A549 (cell line): ENCODE measurements around the gene DISP3. TPM values are rescaled to one million over a fixed set of nuclear protein-coding genes. Genes with fewer than 3 reads are reported as not detected.
A peak's percentile ranks its signal among the peaks of the same experiment; 100 is the strongest.

ENCODE experiments used
- ATAC-seq, 2 experiments: fragments of 200-7000 bp in 1 of 2; fragments of >200 bp in 1 of 2; cut with Nextera tagmentation in 1 of 2; cut with Tn5 transposase in 1 of 2; 3 replicates each; pipeline versions ENCODE4 v1.8.0 to v1.9.1; 2018 to 2020; ENCODE audit warnings: mild to moderate bottlenecking in 1 of 2, moderate library complexity in 1 of 2
- CTCF ChIA-PET: fragments of 300-600 bp; sonication (Branson Sonifier 250); formaldehyde crosslinking; extraction: SDS; loops from one replicate; lab custom pipeline; 2021; ENCODE audit warnings: antibody characterized with exemption, inconsistent platforms; lab: Yijun Ruan, JAX
- POLR2A ChIA-PET: fragments of 350-600 bp; formaldehyde crosslinking; extraction: SDS; loops from one replicate; lab custom pipeline; 2021; ENCODE audit warnings: antibody characterized with exemption, inconsistent platforms; lab: Yijun Ruan, JAX
- DNase-seq, 2 experiments: peaks; one replicate each; pipeline versions ENCODE4 v3.0.0 to v3.0.0-alpha.2; 2011 to 2016; ENCODE audit warnings: low read depth in 1 of 2, low spot score in 1 of 2
- FAIRE-seq: peaks from 2 replicates; lab custom pipeline; 2011; peaks lifted over from hg19 to GRCh38; lab: Jason Lieb, UNC
- H3K27ac ChIP-seq, 2 experiments: fragments of >200 bp; sonication (Bioruptor Twin); formaldehyde crosslinking; 3 replicates each; pipeline ENCODE4 v1.5.1; 2016 to 2017
- H3K4me1 ChIP-seq: fragments of >200 bp; sonication (Bioruptor Twin); formaldehyde crosslinking; 3 replicates; pipeline ENCODE4 v1.6.1; 2016
- H3K4me2 ChIP-seq: fragments of >200 bp; sonication (Bioruptor Twin); formaldehyde crosslinking; 3 replicates; pipeline ENCODE4 v1.6.1; 2016
- H3K4me3 ChIP-seq: fragments of >200 bp; sonication (Bioruptor Twin); formaldehyde crosslinking; 3 replicates; pipeline ENCODE4 v1.5.1; 2016
- H3K9me3 ChIP-seq: fragments of >200 bp; sonication (Bioruptor Twin); formaldehyde crosslinking; 3 replicates; pipeline ENCODE4 v1.6.1; 2016
- BHLHE40 ChIP-seq: IDR thresholded peaks from 2 replicates; pipeline ENCODE4 v1.6.1; 2012; ENCODE audit warnings: low read depth, low read length, inconsistent platforms
- CBX2 ChIP-seq: fragments of 200-600 bp; sonication (generic); IDR thresholded peaks from 2 replicates; pipeline ENCODE4 v1.6.1; 2016; ENCODE audit warnings: low read depth, mild to moderate bottlenecking, borderline replicate concordance
- CHD2 ChIP-seq: fragments of 150-350 bp; IDR thresholded peaks from 2 replicates; pipeline ENCODE4 v1.6.1; 2014; ENCODE audit warnings: low read length; ENCODE audit not compliant: partially characterized antibody
- EHF ChIP-seq: fragments of 250-450 bp; sonication (Bioruptor Pico); IDR thresholded peaks from 2 replicates; pipeline ENCODE4 v1.5.0; 2020; ENCODE audit warnings: mild to moderate bottlenecking
- ESRRA ChIP-seq: fragments of 150-350 bp; IDR thresholded peaks from 2 replicates; pipeline ENCODE4 v1.6.1; 2014; ENCODE audit warnings: mild to moderate bottlenecking, low read length, borderline replicate concordance
- HDAC2 ChIP-seq: fragments of 200-600 bp; sonication (generic); IDR thresholded peaks from 2 replicates; pipeline ENCODE4 v1.6.1; 2016
- HOXB5 ChIP-seq: fragments of 250-450 bp; sonication (Bioruptor Pico); IDR thresholded peaks from 2 replicates; pipeline ENCODE4 v1.5.0; 2020; ENCODE audit warnings: mild to moderate bottlenecking, moderate library complexity
- JUN ChIP-seq, 2 experiments: fragments of >200 bp; sonication (Bioruptor Twin); formaldehyde crosslinking; IDR thresholded peaks; 2 replicates in 1 of 2; 3 replicates in 1 of 2; pipeline ENCODE4 v1.6.1; 2016 to 2017
- KDM1A ChIP-seq: fragments of 200-600 bp; sonication (generic); IDR thresholded peaks from 2 replicates; pipeline ENCODE4 v1.6.1; 2016; ENCODE audit warnings: low read depth, mild to moderate bottlenecking
- POLR2A ChIP-seq: IDR thresholded peaks from 2 replicates; pipeline ENCODE4 v1.6.1; 2012; ENCODE audit warnings: mild to moderate bottlenecking, low read length
- RARB ChIP-seq: fragments of 250-450 bp; sonication (Bioruptor Pico); IDR thresholded peaks from 2 replicates; pipeline ENCODE4 v1.8.0; 2021; ENCODE audit warnings: mild to moderate bottlenecking, moderate library complexity
- RFX5 ChIP-seq: fragments of 450-650 bp; IDR thresholded peaks from 2 replicates; pipeline ENCODE4 v1.7.1; 2014; ENCODE audit warnings: antibody characterized with exemption, mild to moderate bottlenecking, moderate library complexity
- RNF2 ChIP-seq: fragments of 200-600 bp; sonication (generic); IDR thresholded peaks from 2 replicates; pipeline ENCODE4 v1.6.1; 2016; ENCODE audit warnings: low read depth, mild to moderate bottlenecking, antibody characterized with exemption, moderate library complexity, borderline replicate concordance
- SMC3 ChIP-seq: fragments of >200 bp; sonication (Bioruptor Twin); formaldehyde crosslinking; IDR thresholded peaks from 3 replicates; pipeline ENCODE4 v1.6.1; 2018; ENCODE audit warnings: inconsistent platforms
- ZFP36 ChIP-seq: fragments of 450-650 bp; IDR thresholded peaks from 2 replicates; pipeline ENCODE4 v1.6.1; 2014; ENCODE audit warnings: borderline replicate concordance; ENCODE audit not compliant: partially characterized antibody
- ZNF302 ChIP-seq: fragments of 250-450 bp; sonication (Bioruptor Pico); IDR thresholded peaks from 2 replicates; pipeline ENCODE4 v1.9.0; 2021; ENCODE audit warnings: inconsistent platforms, mild to moderate bottlenecking, moderate library complexity
- WGBS: methylation state at CpG from one replicate; pipeline ENCODE4 v1.1.6; 2017; ENCODE audit errors: missing lambda C conversion rate; 5-methylcytosine and 5-hydroxymethylcytosine counted together
- polyA plus RNA-seq, 4 experiments: library from polyadenylated mRNA; depleted of rRNA in 3 of 4; stranded (reverse); fragments of >200 nt; fragmentation: RNase III in 1 of 4; extraction: RNeasy Plus Mini Kit Qiagen cat#74134 plus additional on column Dnase treatment in 1 of 4; gene quantifications; 2 replicates in 3 of 4; 3 replicates in 1 of 4; pipeline ENCODE4 v1.2.3, GENCODE V29; 2011 to 2017
- TF ChIP-seq, protein P1 (sequence below): IDR thresholded peaks from 2 replicates; pipeline ENCODE4 v1.6.1; 2012
- TF ChIP-seq, protein P2 (sequence below): fragments of 200-600 bp; sonication (generic); IDR thresholded peaks from 2 replicates; pipeline ENCODE4 v1.6.1; 2016; ENCODE audit warnings: antibody characterized with exemption, mild to moderate bottlenecking, moderate library complexity
- TF ChIP-seq, protein P3 (sequence below): IDR thresholded peaks from 2 replicates; pipeline ENCODE4 v1.6.1; 2012
- TF ChIP-seq, protein P4 (sequence below): fragments of >200 bp; sonication (Bioruptor Twin); formaldehyde crosslinking; IDR thresholded peaks from 3 replicates; pipeline ENCODE4 v1.6.1; 2016
- TF ChIP-seq, protein P5 (sequence below): fragments of 250-450 bp; sonication (Bioruptor Pico); IDR thresholded peaks from 2 replicates; pipeline ENCODE4 v1.5.0; 2020; ENCODE audit warnings: low read depth, mild to moderate bottlenecking, moderate library complexity

Gene DISP3
- polyA plus RNA-seq, 2 of the 4 experiments (the other 2 are of a cell fraction): 0.09 to 0.22 TPM

DNA sequence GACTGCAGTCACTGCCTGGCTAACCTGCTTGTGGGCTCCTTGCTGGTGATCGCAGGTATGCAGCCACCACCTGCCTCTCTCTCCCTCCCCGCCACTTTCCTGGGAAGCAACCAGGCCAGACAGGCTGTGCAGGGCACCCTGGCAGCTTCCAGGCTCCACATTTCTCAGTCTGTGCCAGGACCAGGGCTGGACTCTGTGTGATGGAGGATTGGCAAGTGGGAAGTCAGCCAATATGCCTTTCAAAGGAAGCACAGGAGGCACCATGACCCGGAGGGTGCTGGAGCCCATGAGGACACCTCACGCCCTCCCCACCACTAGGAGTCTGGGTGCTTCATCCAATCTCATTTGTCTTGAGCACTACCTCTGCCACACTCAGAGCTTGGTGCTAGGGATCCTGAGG is 15.8 kb upstream of the DISP3 start:
- Histone ChIP-seq H3K9me3 (no peaks in the 10 kb centered on the region), H3K27ac (no peak overlapping the region)
- WGBS: 17% methylated on average over 2 of the region's 4 CpGs
- TF ChIP-seq HOXB5 (CRISPR knock-in tag) (no peak), CBX2 (no peak), KDM1A (no peak), EHF (CRISPR knock-in tag) (no peak), BHLHE40 (no peak)
- TF ChIP-seq, protein P1, sequence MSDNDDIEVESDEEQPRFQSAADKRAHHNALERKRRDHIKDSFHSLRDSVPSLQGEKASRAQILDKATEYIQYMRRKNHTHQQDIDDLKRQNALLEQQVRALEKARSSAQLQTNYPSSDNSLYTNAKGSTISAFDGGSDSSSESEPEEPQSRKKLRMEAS: no peak
- TF ChIP-seq, protein P2, sequence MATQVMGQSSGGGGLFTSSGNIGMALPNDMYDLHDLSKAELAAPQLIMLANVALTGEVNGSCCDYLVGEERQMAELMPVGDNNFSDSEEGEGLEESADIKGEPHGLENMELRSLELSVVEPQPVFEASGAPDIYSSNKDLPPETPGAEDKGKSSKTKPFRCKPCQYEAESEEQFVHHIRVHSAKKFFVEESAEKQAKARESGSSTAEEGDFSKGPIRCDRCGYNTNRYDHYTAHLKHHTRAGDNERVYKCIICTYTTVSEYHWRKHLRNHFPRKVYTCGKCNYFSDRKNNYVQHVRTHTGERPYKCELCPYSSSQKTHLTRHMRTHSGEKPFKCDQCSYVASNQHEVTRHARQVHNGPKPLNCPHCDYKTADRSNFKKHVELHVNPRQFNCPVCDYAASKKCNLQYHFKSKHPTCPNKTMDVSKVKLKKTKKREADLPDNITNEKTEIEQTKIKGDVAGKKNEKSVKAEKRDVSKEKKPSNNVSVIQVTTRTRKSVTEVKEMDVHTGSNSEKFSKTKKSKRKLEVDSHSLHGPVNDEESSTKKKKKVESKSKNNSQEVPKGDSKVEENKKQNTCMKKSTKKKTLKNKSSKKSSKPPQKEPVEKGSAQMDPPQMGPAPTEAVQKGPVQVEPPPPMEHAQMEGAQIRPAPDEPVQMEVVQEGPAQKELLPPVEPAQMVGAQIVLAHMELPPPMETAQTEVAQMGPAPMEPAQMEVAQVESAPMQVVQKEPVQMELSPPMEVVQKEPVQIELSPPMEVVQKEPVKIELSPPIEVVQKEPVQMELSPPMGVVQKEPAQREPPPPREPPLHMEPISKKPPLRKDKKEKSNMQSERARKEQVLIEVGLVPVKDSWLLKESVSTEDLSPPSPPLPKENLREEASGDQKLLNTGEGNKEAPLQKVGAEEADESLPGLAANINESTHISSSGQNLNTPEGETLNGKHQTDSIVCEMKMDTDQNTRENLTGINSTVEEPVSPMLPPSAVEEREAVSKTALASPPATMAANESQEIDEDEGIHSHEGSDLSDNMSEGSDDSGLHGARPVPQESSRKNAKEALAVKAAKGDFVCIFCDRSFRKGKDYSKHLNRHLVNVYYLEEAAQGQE: no peak
- TF ChIP-seq, all 56 proteins: peak for 0
- DNase-seq (no peak), FAIRE-seq (no peak), ATAC-seq (peak; percentile 25 to 33; a peak in 2 of 6 replicates)
- no peak overlapping the region for H3K4me2 ChIP-seq
- ChIA-PET CTCF (interaction anchor here (0.7 kb wide), 1 partner anchor 15 kb away, joined by 3 read pairs; no protein-coding TSS in a partner anchor), POLR2A (no interaction called here)
- no peaks in the 10 kb centered on the region for H3K4me1 ChIP-seq
- no peak overlapping the region for H3K4me3 ChIP-seq

DNA sequence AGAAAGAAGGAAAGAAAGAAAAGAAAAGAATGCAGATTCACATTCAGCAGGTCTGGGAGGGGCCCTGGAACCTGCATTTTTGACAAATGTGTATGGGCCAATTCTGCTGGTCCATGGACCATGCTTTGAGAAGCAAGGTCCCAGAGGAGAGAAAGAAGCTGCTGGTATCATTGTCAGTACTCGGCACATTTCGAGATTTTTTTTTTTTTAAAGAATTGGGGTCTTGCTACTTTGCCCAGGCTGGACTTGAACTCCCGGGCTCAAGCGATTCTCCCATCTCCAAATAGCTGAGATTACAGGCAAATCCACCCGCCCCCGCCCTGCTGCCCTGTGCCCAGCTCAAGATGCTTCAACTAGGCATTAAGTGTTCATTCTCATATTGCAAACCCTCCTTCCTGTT is 13.6 kb upstream of the DISP3 start:
- ChIA-PET CTCF (interaction anchor here (1.0 kb wide), 1 partner anchor 12 kb away, joined by 3 read pairs; no protein-coding TSS in a partner anchor), POLR2A (no interaction called here)
- no peak overlapping the region for H3K4me3 ChIP-seq
- no peak for TF ChIP-seq RNF2
- TF ChIP-seq ZNF302: no peak
- TF ChIP-seq RFX5: no peak
- TF ChIP-seq, protein P1: no peak
- TF ChIP-seq HOXB5 (CRISPR knock-in tag): no peak
- no peak for TF ChIP-seq ZFP36
- no peak for TF ChIP-seq CHD2
- no peak for TF ChIP-seq RARB (CRISPR knock-in tag)
- no peak for TF ChIP-seq ESRRA
- no peak for TF ChIP-seq POLR2A
- TF ChIP-seq EHF (CRISPR knock-in tag): no peak
- no peak for TF ChIP-seq KDM1A
- TF ChIP-seq BHLHE40: no peak
- no peak for TF ChIP-seq JUN (IDR thresholded peaks at IDR 0.05)
- TF ChIP-seq, protein P3, sequence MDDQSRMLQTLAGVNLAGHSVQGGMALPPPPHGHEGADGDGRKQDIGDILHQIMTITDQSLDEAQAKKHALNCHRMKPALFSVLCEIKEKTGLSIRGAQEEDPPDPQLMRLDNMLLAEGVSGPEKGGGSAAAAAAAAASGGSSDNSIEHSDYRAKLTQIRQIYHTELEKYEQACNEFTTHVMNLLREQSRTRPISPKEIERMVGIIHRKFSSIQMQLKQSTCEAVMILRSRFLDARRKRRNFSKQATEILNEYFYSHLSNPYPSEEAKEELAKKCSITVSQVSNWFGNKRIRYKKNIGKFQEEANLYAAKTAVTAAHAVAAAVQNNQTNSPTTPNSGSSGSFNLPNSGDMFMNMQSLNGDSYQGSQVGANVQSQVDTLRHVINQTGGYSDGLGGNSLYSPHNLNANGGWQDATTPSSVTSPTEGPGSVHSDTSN: no peak
- DNase-seq (no peak), ATAC-seq (no peak), FAIRE-seq (no peak)
- H3K4me1 ChIP-seq: no peaks in the 10 kb centered on the region
- no peaks in the 10 kb centered on the region for H3K9me3 ChIP-seq
- no peak overlapping the region for H3K27ac ChIP-seq
- H3K4me2 ChIP-seq: no peak overlapping the region
- 40% methylated on average over 4 of the region's 6 CpGs for WGBS

DNA sequence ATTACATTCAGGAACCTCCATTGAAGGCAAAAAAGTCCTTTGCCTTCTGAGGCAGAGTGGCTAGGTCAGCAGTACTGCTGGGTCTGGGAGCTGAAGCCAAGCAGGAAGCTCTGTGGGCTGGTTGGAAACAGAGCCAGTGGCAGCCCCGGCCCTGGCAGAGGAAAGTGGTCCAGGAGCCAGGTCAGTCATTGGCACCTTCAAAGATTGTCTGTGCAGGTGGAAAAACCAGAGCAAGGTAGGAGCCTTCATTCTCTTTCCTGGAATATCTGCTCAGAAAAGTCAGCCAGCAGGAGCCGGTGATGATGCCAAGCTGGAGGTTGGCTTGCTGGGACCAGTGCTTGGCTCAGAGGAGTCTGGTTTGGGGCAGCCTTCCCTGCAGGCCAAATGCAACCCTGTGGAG is 12.5 kb upstream of the DISP3 start:
- Histone ChIP-seq H3K4me1 (no peaks in the 10 kb centered on the region), H3K4me3 (no peak overlapping the region), H3K4me2 (no peak overlapping the region), H3K27ac (no peak overlapping the region), H3K9me3 (no peaks in the 10 kb centered on the region)
- no peak for FAIRE-seq
- CTCF ChIA-PET: interaction anchor here (0.8 to 1.0 kb wide), 2 partner anchors 12 kb away, joined by 5 to 6 read pairs; no protein-coding TSS in a partner anchor
- ATAC-seq: no peak
- DNase-seq: no peak
- POLR2A ChIA-PET: no interaction called here
- 0% methylated on average over 1 of the region's 2 CpGs for WGBS
- TF ChIP-seq HDAC2 (no peak), BHLHE40 (no peak), ESRRA (no peak), KDM1A (no peak), SMC3 (no peak)
- TF ChIP-seq, protein P4, sequence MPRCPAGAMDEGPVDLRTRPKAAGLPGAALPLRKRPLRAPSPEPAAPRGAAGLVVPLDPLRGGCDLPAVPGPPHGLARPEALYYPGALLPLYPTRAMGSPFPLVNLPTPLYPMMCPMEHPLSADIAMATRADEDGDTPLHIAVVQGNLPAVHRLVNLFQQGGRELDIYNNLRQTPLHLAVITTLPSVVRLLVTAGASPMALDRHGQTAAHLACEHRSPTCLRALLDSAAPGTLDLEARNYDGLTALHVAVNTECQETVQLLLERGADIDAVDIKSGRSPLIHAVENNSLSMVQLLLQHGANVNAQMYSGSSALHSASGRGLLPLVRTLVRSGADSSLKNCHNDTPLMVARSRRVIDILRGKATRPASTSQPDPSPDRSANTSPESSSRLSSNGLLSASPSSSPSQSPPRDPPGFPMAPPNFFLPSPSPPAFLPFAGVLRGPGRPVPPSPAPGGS: no peak
- TF ChIP-seq, protein P5, sequence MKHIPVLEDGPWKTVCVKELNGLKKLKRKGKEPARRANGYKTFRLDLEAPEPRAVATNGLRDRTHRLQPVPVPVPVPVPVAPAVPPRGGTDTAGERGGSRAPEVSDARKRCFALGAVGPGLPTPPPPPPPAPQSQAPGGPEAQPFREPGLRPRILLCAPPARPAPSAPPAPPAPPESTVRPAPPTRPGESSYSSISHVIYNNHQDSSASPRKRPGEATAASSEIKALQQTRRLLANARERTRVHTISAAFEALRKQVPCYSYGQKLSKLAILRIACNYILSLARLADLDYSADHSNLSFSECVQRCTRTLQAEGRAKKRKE (CRISPR knock-in tag): no peak
